A673 (cell line): Measurements from ENCODE around the gene POMT2.

Source experiments
- CTCF ChIP-seq: fragments of 300-800, 200-600 bp; sonication (generic); conservative IDR thresholded peaks from 2 replicates; pipeline ENCODE4 v1.5.1; 2017; ENCODE audit warnings: low read depth, mild to moderate bottlenecking, antibody characterized with exemption, low read length, moderate library complexity, mixed read lengths
- EZH2 ChIP-seq: fragments of 200-600 bp; sonication (generic); IDR thresholded peaks from 2 replicates; pipeline ENCODE4 v1.6.1; 2017; ENCODE audit warnings: borderline replicate concordance, low read depth, mild to moderate bottlenecking, mixed read lengths, antibody characterized with exemption, low read length; ENCODE audit not compliant: poor library complexity, severe bottlenecking

GRCh38 chr14:77241955-77242354, 78.7 kb downstream of the POMT2 start:
- TF ChIP-seq CTCF, result no peak
- no peak for TF ChIP-seq EZH2
